Lung (tissue), 12 donors: ENCODE measurements around the gene ATG5. TPM values are rescaled to one million over a fixed set of nuclear protein-coding genes. Genes with fewer than 3 reads are reported as not detected.

Experiments
- ATAC-seq: fragments of 200-7000 bp; cut with Tn5 transposase; one replicate; pipeline ENCODE4 v1.9.1; 2020; ENCODE audit warnings: moderate number of reproducible peaks; ENCODE audit not compliant: insufficient read depth, low FRiP score
- DNase-seq, 3 donors: peaks; one replicate each; pipeline ENCODE4 v3.0.0-alpha.2; 2013 to 2017
- H3K27ac ChIP-seq, 2 donors: one replicate each; pipeline ENCODE4 v1.5.1; 2013; ENCODE audit warnings: mild to moderate bottlenecking in 2 of 2, moderate library complexity in 2 of 2, control low read depth in 1 of 2, inconsistent platforms in 1 of 2, low read depth in 1 of 2, low read length in 1 of 2
- H3K27me3 ChIP-seq, 3 donors: one replicate each; pipeline ENCODE4 v1.5.1; 2013; ENCODE audit warnings: low read length in 2 of 3; ENCODE audit not compliant: control insufficient read depth in 3 of 3, insufficient read depth in 3 of 3
- H3K36me3 ChIP-seq, 4 donors: one replicate each; pipeline ENCODE4 v1.5.1; 2013; ENCODE audit warnings: low read length in 4 of 4, mild to moderate bottlenecking in 1 of 4, moderate library complexity in 1 of 4; ENCODE audit not compliant: control insufficient read depth in 4 of 4, insufficient read depth in 4 of 4
- H3K4me1 ChIP-seq, 5 donors: one replicate each; pipeline ENCODE4 v1.5.1; 2013; ENCODE audit warnings: low read length in 5 of 5, mild to moderate bottlenecking in 2 of 5, moderate library complexity in 1 of 5; ENCODE audit not compliant: control insufficient read depth in 5 of 5, insufficient read depth in 5 of 5
- H3K4me3 ChIP-seq: one replicate; pipeline ENCODE4 v1.5.1; 2013; ENCODE audit warnings: mild to moderate bottlenecking, control low read depth, moderate library complexity
- H3K9ac ChIP-seq, 2 donors: one replicate each; pipeline ENCODE4 v1.5.1; 2013; ENCODE audit warnings: low read length in 2 of 2, control low read depth in 1 of 2; ENCODE audit not compliant: insufficient read depth in 1 of 2
- H3K9me3 ChIP-seq, 4 donors: one replicate each; pipeline ENCODE4 v1.5.1; 2013; ENCODE audit warnings: low read length in 3 of 4, mild to moderate bottlenecking in 1 of 4, moderate library complexity in 1 of 4; ENCODE audit not compliant: control insufficient read depth in 4 of 4, insufficient read depth in 3 of 4
- WGBS, 2 donors: extraction: QIAGEN DNeasy Blood & Tissue Kit; methylation state at CpG; one replicate each; pipeline ENCODE4 v1.1.7; 2013; 5-methylcytosine and 5-hydroxymethylcytosine counted together
- polyA plus RNA-seq, 2 donors: library from polyadenylated mRNA; stranded (reverse); fragments of 200-250 nt; gene quantifications; one replicate each; pipeline ENCODE4 v1.2.1, GENCODE V29; 2013
- total RNA-seq, 2 donors: library from RNA; depleted of rRNA in 1 of 2; stranded (reverse); fragments of >200 nt in 1 of 2; gene quantifications; one replicate each; pipeline ENCODE4 v1.2.1, GENCODE V29; 2014 to 2021
- TF ChIP-seq, protein P1 (sequence below): IDR thresholded peaks from 2 replicates; pipeline ENCODE4 v1.5.1; 2012; ENCODE audit warnings: mild to moderate bottlenecking; ENCODE audit errors: control extremely low read depth, extremely low read depth
- donor health status: control.
- donor health status: control.
- donor health status: Bipolar disorder and iron deficiency.
- donor health status: healthy.
- donor health status: DM: yes; HTN: yes; CAD: no.

Gene ATG5
- total and polyA plus RNA-seq, 4 donors, result 15.0 to 54.2 (median 22.3) TPM

DNA sequence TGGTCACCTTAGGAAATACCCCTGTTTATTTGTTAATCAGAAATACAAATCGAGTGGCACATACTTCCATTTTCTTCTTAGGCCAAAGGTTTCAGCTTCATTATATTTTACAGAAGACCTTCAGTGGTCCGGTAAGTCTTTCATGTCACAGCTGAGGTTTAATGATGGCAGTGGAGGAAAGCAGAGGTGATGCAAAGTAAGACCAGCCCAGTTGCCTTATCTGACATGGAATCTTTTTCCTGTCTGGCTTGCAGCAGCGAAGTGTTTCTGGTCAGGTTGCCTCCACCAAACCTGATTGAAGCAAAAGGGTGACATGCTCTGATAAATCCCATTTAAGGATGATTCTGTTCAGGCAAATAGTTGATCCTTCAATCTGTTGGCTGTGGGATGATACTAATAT, 139.4 kb downstream of the ATG5 start:
- H3K27me3 ChIP-seq, result no peaks in the 10 kb centered on the region
- H3K9ac ChIP-seq, result no peak overlapping the region
- no peak overlapping the region for H3K4me3 ChIP-seq
- H3K4me1 ChIP-seq, result no peaks in the 10 kb centered on the region
- 85 to 89% methylated on average over 3 of the region's 3 CpGs for WGBS, 2 donors
- H3K27ac ChIP-seq, result no peak overlapping the region
- no peak for ATAC-seq
- peaks cover 0 to 1% (median 0%) of the 10 kb centered on the region in 4 donors for H3K9me3 ChIP-seq
- peaks cover 2 to 5% (median 4%) of the 10 kb centered on the region in 4 donors for H3K36me3 ChIP-seq
- TF ChIP-seq, protein P1, sequence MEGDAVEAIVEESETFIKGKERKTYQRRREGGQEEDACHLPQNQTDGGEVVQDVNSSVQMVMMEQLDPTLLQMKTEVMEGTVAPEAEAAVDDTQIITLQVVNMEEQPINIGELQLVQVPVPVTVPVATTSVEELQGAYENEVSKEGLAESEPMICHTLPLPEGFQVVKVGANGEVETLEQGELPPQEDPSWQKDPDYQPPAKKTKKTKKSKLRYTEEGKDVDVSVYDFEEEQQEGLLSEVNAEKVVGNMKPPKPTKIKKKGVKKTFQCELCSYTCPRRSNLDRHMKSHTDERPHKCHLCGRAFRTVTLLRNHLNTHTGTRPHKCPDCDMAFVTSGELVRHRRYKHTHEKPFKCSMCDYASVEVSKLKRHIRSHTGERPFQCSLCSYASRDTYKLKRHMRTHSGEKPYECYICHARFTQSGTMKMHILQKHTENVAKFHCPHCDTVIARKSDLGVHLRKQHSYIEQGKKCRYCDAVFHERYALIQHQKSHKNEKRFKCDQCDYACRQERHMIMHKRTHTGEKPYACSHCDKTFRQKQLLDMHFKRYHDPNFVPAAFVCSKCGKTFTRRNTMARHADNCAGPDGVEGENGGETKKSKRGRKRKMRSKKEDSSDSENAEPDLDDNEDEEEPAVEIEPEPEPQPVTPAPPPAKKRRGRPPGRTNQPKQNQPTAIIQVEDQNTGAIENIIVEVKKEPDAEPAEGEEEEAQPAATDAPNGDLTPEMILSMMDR, result no peak
- DNase-seq, result no peak

DNA sequence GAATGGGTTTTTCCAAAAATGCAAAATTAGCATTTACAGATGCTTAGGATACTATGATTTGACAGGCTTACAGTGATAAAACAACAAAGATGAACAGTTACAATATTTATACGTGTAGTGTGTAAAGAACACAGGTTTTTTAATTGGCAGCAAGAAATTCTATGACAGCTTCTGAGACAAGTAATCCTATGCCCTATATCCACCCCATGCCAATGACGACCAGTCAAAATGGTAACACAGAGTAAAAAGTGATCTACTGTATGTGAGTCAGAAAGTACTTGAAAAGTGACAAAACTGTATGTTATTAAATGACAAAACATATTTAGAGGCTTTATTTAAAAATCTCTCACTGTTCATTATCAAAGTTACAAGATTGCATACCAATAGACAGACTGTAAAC, 139.9 kb downstream of the ATG5 start:
- H3K27ac ChIP-seq, result no peak overlapping the region

GRCh38 chr6:106184629-106185028, 140.9 kb downstream of the ATG5 start:
- TF ChIP-seq, protein P1, result no peak
- Histone ChIP-seq H3K4me3 (no peak overlapping the region), H3K9me3 (peaks cover 0 to 1% (median 0%) of the 10 kb centered on the region in 4 donors), H3K36me3 (peaks cover 2 to 5% (median 4%) of the 10 kb centered on the region in 4 donors), H3K27me3 (no peaks in the 10 kb centered on the region), H3K27ac (no peak overlapping the region), H3K4me1 (no peaks in the 10 kb centered on the region), H3K9ac (no peak overlapping the region)
- ATAC-seq (no peak), DNase-seq (no peak)
- WGBS, 2 donors, result 83 to 98% methylated on average over 3 of the region's 3 CpGs

More for the DNA sequence above, 139.9 kb downstream of the ATG5 start:
- DNase-seq (no peak), ATAC-seq (no peak)
- Histone ChIP-seq H3K9me3 (peaks cover 0 to 1% (median 0%) of the 10 kb centered on the region in 4 donors), H3K27me3 (no peaks in the 10 kb centered on the region), H3K36me3 (peaks cover 2 to 5% (median 4%) of the 10 kb centered on the region in 4 donors), H3K9ac (no peak overlapping the region), H3K4me1 (no peaks in the 10 kb centered on the region), H3K4me3 (no peak overlapping the region)
- TF ChIP-seq, protein P1, result no peak
- 93 to 100% methylated on average over 2 of the region's 2 CpGs for whole genome bisulfite sequencing, 2 donors

DNA sequence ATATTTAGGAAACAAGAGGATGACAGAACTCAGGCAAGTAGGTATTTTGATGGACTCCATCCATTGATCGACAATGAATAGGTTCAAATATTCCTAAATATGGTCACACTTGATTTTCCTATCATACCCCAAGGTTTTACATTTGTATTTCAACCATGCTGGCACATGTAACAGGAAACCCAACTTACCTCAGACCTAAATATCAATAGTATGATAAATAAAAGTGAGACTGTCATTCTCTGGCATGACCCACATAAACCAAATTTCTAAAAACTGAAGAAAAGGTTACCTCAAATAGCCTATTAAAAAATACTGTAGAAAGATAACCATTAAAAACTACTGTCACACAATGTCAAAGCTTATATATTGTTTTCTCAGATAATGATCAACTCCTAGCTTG, 142.1 kb downstream of the ATG5 start:
- Histone ChIP-seq H3K9me3 (peaks cover 0 to 1% (median 0%) of the 10 kb centered on the region in 4 donors), H3K27ac (no peak overlapping the region), H3K9ac (no peak overlapping the region), H3K4me1 (no peaks in the 10 kb centered on the region), H3K36me3 (peaks cover 2 to 5% (median 4%) of the 10 kb centered on the region in 4 donors), H3K27me3 (no peaks in the 10 kb centered on the region), H3K4me3 (no peak overlapping the region)
- no peak for DNase-seq
- WGBS, 2 donors, result 85 to 100% methylated on average over 1 of the region's 1 CpG
- no peak for ATAC-seq
- TF ChIP-seq, protein P1, result no peak
